ENCODE measurements around the gene PTCD3. TPM values are rescaled to one million over a fixed set of nuclear protein-coding genes. Genes with fewer than 3 reads are reported as not detected.

Gene PTCD3
- total RNA-seq, 1 donor from 2014 or later, result 146 TPM

GRCh38 chr2:86140969-86141392, 34.9 kb downstream of the PTCD3 start:
- intact Hi-C loops (cut with DNase I), result no loop called here
- DNase-seq (ENCODE audit: low spot score), result no peak

DNA sequence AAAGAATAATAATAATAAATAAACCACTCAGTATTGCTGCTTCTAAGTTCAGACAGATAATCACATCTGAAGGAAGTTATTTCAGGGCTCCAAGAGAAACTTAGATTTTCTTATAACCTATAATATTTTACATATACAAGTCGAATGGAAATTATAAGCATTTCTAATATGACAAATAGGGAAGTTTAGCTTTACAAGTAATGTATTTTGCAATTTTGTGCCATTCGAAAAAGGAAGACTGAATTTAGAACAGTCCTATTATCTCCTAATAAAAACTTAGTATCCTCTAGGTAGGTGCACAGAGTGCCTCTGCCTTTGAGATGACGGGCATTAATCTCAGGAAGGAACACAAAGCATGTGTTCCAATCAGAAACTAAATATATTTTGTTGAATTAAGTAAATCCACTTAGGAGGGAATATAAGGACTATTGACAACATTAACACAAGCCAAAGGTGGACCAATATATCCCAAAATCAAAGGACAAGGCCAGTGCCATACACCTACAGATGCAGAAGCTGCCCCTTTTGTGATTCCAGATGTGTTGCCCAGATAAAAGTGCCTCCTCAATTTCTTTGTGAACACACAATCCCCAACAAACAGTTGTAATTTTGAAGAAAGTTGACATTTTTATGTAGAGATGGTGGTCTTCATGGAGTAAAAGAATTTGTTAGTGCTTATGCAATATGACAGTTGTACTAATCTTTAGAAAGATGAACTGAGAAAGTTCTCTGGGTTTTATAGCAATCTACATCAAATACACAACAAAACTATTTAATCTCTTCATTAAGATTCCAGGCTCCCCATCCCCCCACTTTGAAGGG, 36.6 kb downstream of the PTCD3 start:
- DNase-seq (ENCODE audit: low spot score), result no peak
- intact Hi-C loops (cut with DNase I), result no loop called here

DNA sequence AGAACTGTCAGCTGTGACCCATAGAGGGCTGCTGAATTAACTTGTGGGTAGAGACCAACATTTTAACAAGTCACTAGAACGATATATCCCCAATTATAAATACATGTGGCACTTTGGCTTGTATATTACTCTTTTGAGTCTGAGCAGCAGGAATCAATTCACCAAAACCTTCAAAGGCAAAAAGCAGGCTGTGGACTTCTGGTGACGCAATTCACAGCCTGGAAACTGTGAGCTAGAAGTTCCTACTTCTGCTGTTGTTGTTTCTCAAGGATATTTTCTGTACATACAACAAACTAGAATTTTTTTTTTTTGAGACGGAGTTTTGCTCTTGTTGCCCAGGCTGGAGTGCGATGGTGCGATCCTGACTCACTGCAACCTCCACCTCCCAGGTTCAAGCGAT, 37.3 kb downstream of the PTCD3 start:
- DNase-seq (ENCODE audit: low spot score), result no peak
- intact Hi-C loops (cut with DNase I), result no loop called here

DNA sequence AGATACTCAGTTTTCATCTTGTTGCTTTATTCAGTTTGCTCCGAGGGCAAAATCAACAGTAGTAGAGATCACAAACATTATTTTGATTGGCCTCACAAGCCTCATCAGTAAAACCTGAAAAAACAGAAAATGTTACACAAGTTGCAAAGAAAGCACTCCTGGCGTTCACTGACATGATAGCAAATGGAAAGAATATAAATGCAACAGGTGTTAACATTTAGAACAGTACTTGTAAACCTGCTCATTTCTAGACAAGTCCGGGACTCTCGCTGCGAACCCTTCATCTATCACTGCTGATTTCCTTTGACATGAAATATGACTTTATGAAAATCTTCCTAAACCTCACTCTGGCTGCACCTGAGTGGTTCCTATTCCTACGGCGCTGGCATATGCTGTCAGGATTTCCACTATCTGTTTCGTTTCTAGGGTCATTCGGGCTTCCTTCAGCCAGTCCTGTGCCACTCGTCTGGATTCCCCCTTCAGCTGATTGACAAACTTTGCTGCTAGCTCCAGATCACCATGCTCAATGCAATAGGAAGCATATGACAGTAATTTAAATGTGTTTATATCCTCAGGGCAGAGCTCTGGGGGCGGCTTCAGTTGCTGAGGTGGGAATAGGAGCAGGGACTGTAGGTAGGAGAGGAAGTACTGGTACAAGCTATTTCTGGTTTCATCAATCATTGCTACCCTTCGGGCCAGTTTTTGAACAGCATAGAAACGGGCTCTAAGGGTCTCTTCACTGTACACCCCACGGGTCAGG, 38.1 kb downstream of the PTCD3 start:
- intact Hi-C loops (cut with DNase I), result no loop called here
- DNase-seq (ENCODE audit: low spot score), result no peak

GRCh38 chr2:86147793-86148192, 41.8 kb downstream of the PTCD3 start:
- intact Hi-C loops (cut with DNase I), result no loop called here
- no peak for DNase-seq (ENCODE audit: low spot score)

DNA sequence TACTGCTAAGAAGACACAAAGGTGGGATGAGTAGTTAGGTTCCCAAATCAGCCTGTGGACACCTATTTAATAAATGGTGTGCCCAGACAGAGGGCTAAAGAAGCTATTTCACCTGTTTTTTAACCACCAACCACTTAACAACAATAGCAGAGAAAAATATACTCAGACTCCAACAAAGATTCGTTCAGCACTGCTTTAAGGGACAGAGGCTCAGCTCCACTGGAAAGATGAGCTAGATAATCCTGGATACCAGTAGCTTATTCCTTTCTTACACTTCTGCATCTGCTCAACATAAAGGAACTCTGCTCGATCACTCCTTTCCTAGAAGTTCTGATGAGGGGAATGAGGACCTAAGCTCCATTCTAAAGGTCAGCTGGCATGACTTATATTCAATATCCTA, 44.5 kb downstream of the PTCD3 start:
- DNase-seq (ENCODE audit: low spot score), result no peak
- intact Hi-C loops (cut with DNase I), result no loop called here

- intact Hi-C loops (cut with DNase I), result no loop called here
- no peak for DNase-seq (ENCODE audit: low spot score)
These were observed 51.0 kb downstream of the PTCD3 start for GRCh38 chr2:86157009-86157556.

- DNase-seq (ENCODE audit: low spot score), result no peak
- intact Hi-C loops (cut with DNase I), result no loop called here
These were observed 52.3 kb downstream of the PTCD3 start for GRCh38 chr2:86158286-86158685.

DNA sequence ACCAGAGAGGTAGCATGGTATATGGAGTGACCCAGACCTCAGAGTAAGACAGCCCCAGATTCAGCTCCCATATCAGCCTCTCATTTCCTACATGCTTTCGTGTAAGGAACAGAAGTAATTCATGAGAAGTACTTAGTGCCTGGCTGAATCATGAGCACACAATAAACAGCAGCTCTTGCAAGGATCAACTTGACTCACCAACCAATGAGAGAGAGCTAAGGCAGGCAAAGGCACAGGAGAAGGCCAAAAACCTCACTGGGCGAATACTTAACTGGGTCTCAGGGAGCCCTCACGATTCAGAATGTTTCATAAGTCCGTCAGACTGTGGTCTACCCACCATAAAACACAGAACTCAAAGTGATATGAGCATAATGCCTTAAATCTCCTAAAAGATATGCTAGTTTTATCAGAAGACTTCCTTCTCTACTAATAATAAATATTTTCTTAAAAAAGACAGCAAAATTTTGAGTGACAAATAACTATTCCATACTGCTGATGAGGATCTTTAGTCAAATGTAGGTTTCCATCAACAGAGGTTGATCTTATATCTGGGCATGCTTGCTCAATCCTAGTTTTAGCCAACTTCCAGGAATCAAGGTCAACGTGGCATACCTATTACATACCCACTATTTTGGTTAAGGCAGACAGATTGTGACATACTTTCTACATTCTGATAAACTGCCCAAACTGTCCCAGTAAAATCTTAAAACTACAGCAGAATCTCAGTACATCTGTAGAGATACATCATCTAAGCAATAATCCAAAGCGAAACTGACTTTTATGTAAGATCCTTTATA, 54.3 kb downstream of the PTCD3 start:
- no peak for DNase-seq (ENCODE audit: low spot score)
- intact Hi-C loops (cut with DNase I), result no loop called here

GRCh38 chr2:86170449-86170848, 64.4 kb downstream of the PTCD3 start:
- intact Hi-C loops (cut with DNase I), result no loop called here

DNA sequence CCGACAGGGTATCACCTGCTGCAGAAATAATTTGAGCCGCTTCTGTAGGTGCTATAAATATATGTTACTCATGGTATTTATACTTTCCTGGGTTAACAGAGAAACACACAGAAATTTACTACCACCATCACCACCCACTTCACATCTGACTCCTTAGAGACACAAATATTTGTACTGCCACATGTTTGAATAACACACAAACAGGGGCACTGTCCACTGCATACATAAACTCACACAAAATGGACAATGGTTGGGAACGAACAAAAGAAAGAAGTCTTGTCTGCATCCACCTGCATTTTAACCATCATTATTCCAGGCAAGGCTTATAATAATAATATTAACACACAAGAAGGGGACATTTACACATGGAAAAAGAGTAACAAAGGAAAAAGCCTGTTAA, 65.3 kb downstream of the PTCD3 start:
- intact Hi-C loops (cut with DNase I), result no loop called here
- DNase-seq (ENCODE audit: low spot score), result no peak

More at GRCh38 chr2:86170449-86170848, 64.4 kb downstream of the PTCD3 start:
- DNase-seq (ENCODE audit: low spot score), result no peak

GRCh38 chr2:86172610-86173009, 66.6 kb downstream of the PTCD3 start:
- no peak for DNase-seq (ENCODE audit: low spot score)
- intact Hi-C loops (cut with DNase I), result no loop called here

DNA sequence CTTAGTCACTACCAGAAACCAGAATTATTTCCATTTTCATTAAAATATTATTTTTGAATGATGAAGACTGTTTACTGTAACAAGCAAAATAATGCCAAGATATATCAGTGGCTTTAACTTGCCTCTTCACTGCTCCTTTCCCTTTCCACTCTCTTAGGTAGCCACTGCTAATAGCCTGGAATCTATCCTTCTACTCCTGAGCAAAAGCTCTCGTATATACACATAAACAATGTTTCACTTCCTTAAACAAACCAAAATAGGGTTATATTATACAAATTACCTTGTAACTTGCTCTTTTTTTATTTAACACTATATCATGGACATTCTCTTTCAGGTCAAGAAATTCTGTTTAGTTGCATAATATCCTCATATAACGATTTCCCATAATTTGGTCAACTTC, 68.4 kb downstream of the PTCD3 start:
- no peak for DNase-seq (ENCODE audit: low spot score)
- intact Hi-C loops (cut with DNase I), result no loop called here

DNA sequence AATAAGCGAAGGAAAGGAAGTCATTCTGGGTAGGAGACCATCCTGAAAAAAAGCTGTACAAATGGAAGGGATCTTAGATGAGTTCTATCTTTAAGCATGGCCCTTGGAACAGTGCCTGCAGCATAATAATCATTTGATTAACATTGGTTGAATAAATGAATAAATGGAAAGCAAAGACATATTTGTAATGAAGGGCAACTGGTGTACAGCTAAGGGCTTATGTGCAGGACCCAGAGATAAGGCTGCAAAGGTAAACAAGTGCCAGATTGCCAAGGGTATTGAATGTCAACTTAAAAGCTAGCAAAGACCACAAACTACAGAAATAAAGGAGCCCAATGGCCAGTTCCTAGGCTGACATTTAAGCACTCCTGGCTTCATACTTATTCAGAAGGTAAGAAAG, 69.8 kb downstream of the PTCD3 start:
- intact Hi-C loops (cut with DNase I), result no loop called here

GRCh38 chr2:86176597-86176996, 70.6 kb downstream of the PTCD3 start:
- no peak for DNase-seq (ENCODE audit: low spot score)
- intact Hi-C loops (cut with DNase I), result no loop called here

More for the DNA sequence above, 69.8 kb downstream of the PTCD3 start:
- no peak for DNase-seq (ENCODE audit: low spot score)

- no peak for DNase-seq (ENCODE audit: low spot score)
- intact Hi-C loops (cut with DNase I), result no loop called here
These were observed 79.6 kb downstream of the PTCD3 start for GRCh38 chr2:86185517-86186212.

DNA sequence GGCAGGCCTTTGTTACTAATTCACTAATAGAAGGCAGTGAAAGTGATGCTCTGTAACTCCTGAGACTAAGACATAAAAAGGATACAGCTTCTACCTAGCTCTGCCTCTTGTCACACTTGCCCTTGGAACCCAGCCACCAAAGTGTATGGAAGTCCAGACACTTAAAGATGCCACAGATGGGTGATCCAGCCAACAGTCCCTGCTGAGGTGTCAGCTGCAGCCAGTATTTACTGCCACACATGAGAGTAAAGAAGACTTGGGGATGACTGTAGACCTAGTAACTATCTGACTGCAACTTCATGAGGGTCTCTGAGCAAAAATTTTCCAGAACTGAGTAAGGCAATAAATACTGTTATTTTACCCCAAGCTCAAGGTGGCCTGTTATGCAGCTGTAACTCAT, 80.4 kb downstream of the PTCD3 start:
- no peak for DNase-seq (ENCODE audit: low spot score)
- intact Hi-C loops (cut with DNase I), result no loop called here

DNA sequence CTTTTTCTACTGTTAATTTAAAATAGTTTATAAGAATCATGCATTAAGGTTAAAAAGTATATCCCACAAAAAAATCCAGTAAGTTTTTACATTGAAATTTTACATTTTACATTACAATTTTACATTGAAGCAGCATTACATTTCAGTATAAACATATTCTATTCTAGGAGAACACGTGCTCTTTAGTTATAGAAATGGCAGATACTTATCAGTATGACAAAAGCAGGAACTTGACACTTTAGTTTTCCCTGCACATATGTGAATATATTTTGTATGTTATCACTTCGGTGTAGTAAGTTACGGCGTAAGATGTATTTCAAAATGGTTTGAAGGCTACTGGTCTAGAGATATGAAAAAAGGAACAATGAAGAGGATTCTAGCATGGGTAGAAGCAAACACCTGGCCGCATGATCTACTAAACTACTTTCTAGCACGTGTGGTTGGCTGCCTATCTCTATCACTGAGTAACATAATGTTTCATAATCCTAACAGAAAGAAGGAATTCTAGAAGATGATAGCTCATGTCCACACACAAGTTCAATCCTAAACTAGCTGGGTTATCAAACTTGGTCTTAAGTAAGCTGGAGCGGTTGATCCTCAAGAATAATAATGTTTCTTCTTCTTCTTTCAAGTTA, 83.9 kb downstream of the PTCD3 start:
- no peak for DNase-seq (ENCODE audit: low spot score)
- intact Hi-C loops (cut with DNase I), result no loop called here

Measured in cardiac septum (tissue), 1 donor.